ENCODE data around the gene MBTD1.

DNA sequence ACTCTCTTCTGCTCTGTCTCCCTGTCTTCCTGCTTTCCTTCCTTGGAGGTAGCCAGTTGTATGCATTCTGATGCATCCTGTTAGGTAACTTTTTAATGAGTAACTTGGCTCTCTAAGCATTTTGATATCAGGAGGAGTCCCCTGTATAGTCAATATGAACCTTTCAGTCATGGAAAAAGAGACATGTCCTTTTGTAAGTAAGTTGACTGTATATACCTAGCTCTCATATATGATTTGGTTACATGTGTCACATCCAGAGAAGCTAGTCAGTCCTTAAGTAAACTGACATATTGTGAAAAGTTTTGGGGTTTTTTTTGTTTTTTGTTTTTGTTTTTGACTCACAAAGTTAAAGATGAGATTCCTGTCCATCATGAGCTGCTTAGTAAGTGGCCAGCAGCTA is 19.3 kb upstream of the MBTD1 start:
- TF ChIP-seq, protein P1, sequence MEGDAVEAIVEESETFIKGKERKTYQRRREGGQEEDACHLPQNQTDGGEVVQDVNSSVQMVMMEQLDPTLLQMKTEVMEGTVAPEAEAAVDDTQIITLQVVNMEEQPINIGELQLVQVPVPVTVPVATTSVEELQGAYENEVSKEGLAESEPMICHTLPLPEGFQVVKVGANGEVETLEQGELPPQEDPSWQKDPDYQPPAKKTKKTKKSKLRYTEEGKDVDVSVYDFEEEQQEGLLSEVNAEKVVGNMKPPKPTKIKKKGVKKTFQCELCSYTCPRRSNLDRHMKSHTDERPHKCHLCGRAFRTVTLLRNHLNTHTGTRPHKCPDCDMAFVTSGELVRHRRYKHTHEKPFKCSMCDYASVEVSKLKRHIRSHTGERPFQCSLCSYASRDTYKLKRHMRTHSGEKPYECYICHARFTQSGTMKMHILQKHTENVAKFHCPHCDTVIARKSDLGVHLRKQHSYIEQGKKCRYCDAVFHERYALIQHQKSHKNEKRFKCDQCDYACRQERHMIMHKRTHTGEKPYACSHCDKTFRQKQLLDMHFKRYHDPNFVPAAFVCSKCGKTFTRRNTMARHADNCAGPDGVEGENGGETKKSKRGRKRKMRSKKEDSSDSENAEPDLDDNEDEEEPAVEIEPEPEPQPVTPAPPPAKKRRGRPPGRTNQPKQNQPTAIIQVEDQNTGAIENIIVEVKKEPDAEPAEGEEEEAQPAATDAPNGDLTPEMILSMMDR (IDR thresholded peaks at IDR 0.05), result no peak
- TF ChIP-seq POLR2A (IDR thresholded peaks at IDR 0.05), result no peak

All from heart left ventricle (tissue), 13 donors.